Myocyte (in vitro differentiated cells): ENCODE results near the gene SCYGR1. TPM values are rescaled to one million over a fixed set of nuclear protein-coding genes. Genes with fewer than 3 reads are reported as not detected.

Source experiments
- total RNA-seq: library from RNA; depleted of rRNA; stranded (reverse); fragments of >200 nt; gene quantifications from 2 replicates; pipeline ENCODE4 v1.2.3, GENCODE V29; 2014

The SCYGR1 gene
- total RNA-seq, 1 donor from 2014 or later = not detected

Other genes with a start within 250 kb of the SCYGR1 start
- gene COL4A4, start 223.7 kb downstream of the SCYGR1 start, total RNA-seq = 0.36 and 0.64 TPM in 2 replicates
- gene COL4A3, start 223.3 kb downstream of the SCYGR1 start, total RNA-seq = 0.08 and 1.4 TPM in 2 replicates
- 82.2 and 103 TPM in 2 replicates for gene MFF, start 62.7 kb downstream of the SCYGR1 start, total RNA-seq
- gene TM4SF20, start 8.6 kb downstream of the SCYGR1 start, total RNA-seq = not detected in 2 replicates
- gene AGFG1, start 84.2 kb upstream of the SCYGR1 start, total RNA-seq = 153 and 161 TPM in 2 replicates
- not detected in 2 replicates for gene SCYGR2, start 210.9 kb upstream of the SCYGR1 start, total RNA-seq
- not detected in 2 replicates for gene SCYGR3, start 226.9 kb upstream of the SCYGR1 start, total RNA-seq
- gene SCYGR4, start 229.5 kb upstream of the SCYGR1 start, total RNA-seq = not detected in 2 replicates